Epithelial cell of proximal tubule (primary cell): ENCODE data around the gene HDAC5. TPM values are rescaled to one million over a fixed set of nuclear protein-coding genes. Genes with fewer than 3 reads are reported as not detected.

Source experiments
- DNase-seq: peaks from one replicate; pipeline ENCODE4 v3.0.0-alpha.2; 2011; ENCODE audit warnings: low read depth
- H3K4me3 ChIP-seq: 2 replicates; pipeline ENCODE4 v1.5.1; 2011; ENCODE audit warnings: low read depth, mild to moderate bottlenecking, low read length
- CTCF ChIP-seq: conservative IDR thresholded peaks from 2 replicates; pipeline ENCODE4 v1.5.1; 2012; ENCODE audit warnings: low read depth, mild to moderate bottlenecking, low read length
- total RNA-seq: library from RNA; depleted of rRNA; stranded (reverse); fragments of >200 nt; gene quantifications from 2 replicates; pipeline ENCODE4 v1.2.3, GENCODE V29; 2015

HDAC5 gene
- total RNA-seq, 1 donor from 2014 or later, result 13.5 TPM

- H3K4me3 ChIP-seq, result peak overlapping the region; percentile 66
- DNase-seq, result no peak
- TF ChIP-seq CTCF, result no peak
These were observed 53.4 kb downstream of the HDAC5 start for GRCh38 chr17:44069974-44070454.

- TF ChIP-seq CTCF, result no peak
- H3K4me3 ChIP-seq, result no peak overlapping the region
- DNase-seq, result no peak
These were observed 55.9 kb downstream of the HDAC5 start for GRCh38 chr17:44067545-44067940.

GRCh38 chr17:44066204-44066930, 57.1 kb downstream of the HDAC5 start, which contains the start of gene LSM12:
Gene LSM12, minus strand, starts transcription at chr17:44066671. Its CDS starts 84 bp downstream, at chr17:44066587.
- H3K4me3 ChIP-seq, result peak within 1 kb of the TSS; percentile 81
- no peak for TF ChIP-seq CTCF
- DNase-seq, result no peak

- H3K4me3 ChIP-seq, result peak overlapping the region; percentile 81
- DNase-seq, result no peak
- no peak for TF ChIP-seq CTCF
These were observed 57.7 kb downstream of the HDAC5 start for GRCh38 chr17:44065668-44066203.

- no peak for DNase-seq
- no peak for TF ChIP-seq CTCF
- H3K4me3 ChIP-seq, result no peak overlapping the region
These were observed 59.5 kb downstream of the HDAC5 start for GRCh38 chr17:44063704-44064639.

- DNase-seq, result no peak
- TF ChIP-seq CTCF, result no peak
- no peak overlapping the region for H3K4me3 ChIP-seq
These were observed 60.6 kb downstream of the HDAC5 start for GRCh38 chr17:44062871-44063270.
